H1 (cell line): ENCODE data around the gene HSH2D. TPM values are rescaled to one million over a fixed set of nuclear protein-coding genes. Genes with fewer than 3 reads are reported as not detected.

Experiments
- CTCF ChIA-PET: fragments of 300-600 bp; sonication (Branson Sonifier 250); formaldehyde crosslinking; loops from one replicate; lab custom pipeline; 2021; ENCODE audit not compliant: partially characterized antibody; lab: Charles Lee
- POLR2A ChIA-PET: fragments of 300-600 bp; sonication (Branson Sonifier 250); formaldehyde crosslinking; loops from one replicate; lab custom pipeline; 2021; ENCODE audit warnings: inconsistent platforms; ENCODE audit not compliant: partially characterized antibody; lab: Charles Lee
- DNase-seq, 2 experiments: peaks; one replicate each; pipeline versions ENCODE4 v3.0.0 to v3.0.0-alpha.2; 2010 to 2022; ENCODE audit warnings: low spot score in 2 of 2, low read depth in 1 of 2, mixed read lengths in 1 of 2
- FAIRE-seq: peaks from 2 replicates; lab custom pipeline; 2011; peaks lifted over from hg19 to GRCh38; lab: Jason Lieb, UNC
- H2AFZ ChIP-seq: 2 replicates; pipeline ENCODE4 v1.8.1; 2012; ENCODE audit warnings: low read length, inconsistent platforms
- H2AK5ac ChIP-seq: 2 replicates; pipeline ENCODE4 v1.6.1; 2013; ENCODE audit warnings: low read depth, low read length
- H2BK120ac ChIP-seq: replicated peaks from 2 replicates; pipeline ENCODE3; 2013; ENCODE audit warnings: low read depth, low read length, inconsistent platforms
- H2BK12ac ChIP-seq: 2 replicates; pipeline ENCODE4 v1.6.1; 2013; ENCODE audit warnings: low read depth, low read length
- H2BK15ac ChIP-seq: 2 replicates; pipeline ENCODE4 v1.6.1; 2013; ENCODE audit warnings: low read length
- H2BK20ac ChIP-seq: 2 replicates; pipeline ENCODE4 v1.6.1; 2013; ENCODE audit warnings: low read length
- H2BK5ac ChIP-seq: 2 replicates; pipeline ENCODE4 v1.6.1; 2013; ENCODE audit warnings: low read depth, low read length
- H3K14ac ChIP-seq: 2 replicates; pipeline ENCODE4 v1.6.1; 2013; ENCODE audit warnings: inconsistent platforms; ENCODE audit not compliant: insufficient read length
- H3K18ac ChIP-seq: 2 replicates; pipeline ENCODE4 v1.6.1; 2013; ENCODE audit warnings: low read length; ENCODE audit errors: extremely low read depth
- H3K23ac ChIP-seq: 2 replicates; pipeline ENCODE4 v1.6.1; 2013; ENCODE audit warnings: inconsistent platforms; ENCODE audit not compliant: insufficient read length
- H3K23me2 ChIP-seq: 2 replicates; pipeline ENCODE4 v1.6.1; 2013; ENCODE audit warnings: low read depth, low read length
- H3K27ac ChIP-seq: 2 replicates; pipeline ENCODE4 v1.6.1; 2011; ENCODE audit warnings: low read depth, low read length, inconsistent platforms
- H3K27me3 ChIP-seq, 4 experiments: replicated peaks in 1 of 4; 1 replicate in 1 of 4; 2 replicates in 3 of 4; pipeline versions ENCODE4 v1.6.1 to v1.8.1; 2011 to 2013; ENCODE audit warnings: low read length in 3 of 4, mild to moderate bottlenecking in 3 of 4, inconsistent platforms in 2 of 4, mixed read lengths in 2 of 4, moderate library complexity in 1 of 4; ENCODE audit not compliant: control insufficient read depth in 3 of 4, insufficient read depth in 3 of 4; ENCODE audit errors: extremely low read depth in 1 of 4
- H3K36me3 ChIP-seq, 4 experiments: 2 replicates each; pipeline versions ENCODE4 v1.6.1 to v1.8.1; 2011 to 2013; ENCODE audit warnings: mild to moderate bottlenecking in 4 of 4, low read length in 3 of 4, moderate library complexity in 2 of 4, control low read depth in 1 of 4, inconsistent platforms in 1 of 4; ENCODE audit not compliant: insufficient read depth in 4 of 4, control insufficient read depth in 2 of 4
- H3K4ac ChIP-seq: replicated peaks from 2 replicates; pipeline ENCODE3; 2013; ENCODE audit warnings: low read length, low read depth, mixed read lengths, inconsistent platforms; ENCODE audit not compliant: insufficient read length
- H3K4me1 ChIP-seq, 4 experiments: replicated peaks in 1 of 4; 1 replicate in 1 of 4; 2 replicates in 3 of 4; pipeline versions ENCODE4 v1.6.1 to v1.8.1; 2011 to 2013; ENCODE audit warnings: low read length in 3 of 4, inconsistent platforms in 2 of 4, mixed read lengths in 1 of 4; ENCODE audit not compliant: insufficient read depth in 4 of 4, control insufficient read depth in 3 of 4
- H3K4me2 ChIP-seq, 2 experiments: 2 replicates each; pipeline versions ENCODE4 v1.6.1 to v1.8.1; 2011 to 2013; ENCODE audit warnings: low read depth in 2 of 2, low read length in 2 of 2, control low read depth in 1 of 2, inconsistent platforms in 1 of 2, mild to moderate bottlenecking in 1 of 2; ENCODE audit not compliant: insufficient read depth in 1 of 2
- H3K4me3 ChIP-seq, 4 experiments: fragments of 200-600, 300-600 bp in 1 of 4; sonication (generic), shearing (Covaris generic), sonication (Bioruptor Twin) in 1 of 4; 2 replicates each; pipeline versions ENCODE4 v1.5.1 to v1.8.1; 2011 to 2016; ENCODE audit warnings: low read length in 4 of 4, low read depth in 3 of 4, control low read depth in 2 of 4, inconsistent platforms in 2 of 4, mild to moderate bottlenecking in 2 of 4, mixed read lengths in 1 of 4, moderate library complexity in 1 of 4; ENCODE audit not compliant: insufficient read depth in 2 of 4; ENCODE audit errors: extremely low read depth in 1 of 4
- H3K56ac ChIP-seq: replicated peaks from 2 replicates; pipeline ENCODE3; 2013; ENCODE audit warnings: low read depth, mild to moderate bottlenecking, mixed read lengths, low read length, inconsistent platforms; ENCODE audit not compliant: insufficient read length
- H3K79me1 ChIP-seq: 2 replicates; pipeline ENCODE4 v1.6.1; 2013; ENCODE audit warnings: low read depth, low read length, control low read depth
- H3K79me2 ChIP-seq, 2 experiments: 2 replicates each; pipeline versions ENCODE4 v1.6.1 to v1.8.1; 2012 to 2013; ENCODE audit warnings: low read length in 2 of 2, mild to moderate bottlenecking in 2 of 2, inconsistent platforms in 1 of 2; ENCODE audit not compliant: insufficient read depth in 2 of 2, control insufficient read depth in 1 of 2
- H3K9ac ChIP-seq, 4 experiments: replicated peaks in 1 of 4; 1 replicate in 1 of 4; 2 replicates in 3 of 4; pipeline versions ENCODE4 v1.6.1 to v1.8.1; 2011 to 2013; ENCODE audit warnings: low read depth in 3 of 4, low read length in 3 of 4, control low read depth in 2 of 4, mild to moderate bottlenecking in 2 of 4, moderate library complexity in 2 of 4, inconsistent platforms in 1 of 4; ENCODE audit errors: extremely low read depth in 1 of 4
- H3K9me3 ChIP-seq, 2 experiments: 2 replicates each; pipeline versions ENCODE4 v1.6.1 to v1.8.1; 2012 to 2013; ENCODE audit warnings: mild to moderate bottlenecking in 2 of 2, moderate library complexity in 2 of 2, control low read depth in 1 of 2, inconsistent platforms in 1 of 2, low read depth in 1 of 2, low read length in 1 of 2, mixed read lengths in 1 of 2; ENCODE audit not compliant: insufficient read depth in 2 of 2
- H4K20me1 ChIP-seq, 2 experiments: replicated peaks in 1 of 2; 2 replicates each; pipeline versions ENCODE3 to v1.8.1; 2011 to 2013; ENCODE audit warnings: inconsistent platforms in 2 of 2, low read length in 2 of 2, mild to moderate bottlenecking in 1 of 2; ENCODE audit not compliant: insufficient read depth in 2 of 2, control insufficient read depth in 1 of 2
- H4K5ac ChIP-seq: 2 replicates; pipeline ENCODE4 v1.6.1; 2013; ENCODE audit warnings: low read length, low read depth, mixed read lengths, inconsistent platforms; ENCODE audit not compliant: insufficient read length
- H4K8ac ChIP-seq: 2 replicates; pipeline ENCODE4 v1.8.0; 2013; ENCODE audit warnings: mild to moderate bottlenecking, moderate library complexity, low read length, inconsistent platforms; ENCODE audit not compliant: insufficient read depth; ENCODE audit errors: extremely low read depth
- H4K91ac ChIP-seq: replicated peaks from 2 replicates; pipeline ENCODE3; 2013; ENCODE audit warnings: low read length, mixed read lengths, inconsistent platforms; ENCODE audit not compliant: insufficient read length
- ATF2 ChIP-seq: IDR thresholded peaks from 2 replicates; pipeline ENCODE4 v1.6.1; 2012; ENCODE audit warnings: low read length, inconsistent platforms
- BCL11A ChIP-seq, 2 experiments: IDR thresholded peaks; one replicate each; pipeline ENCODE4 v1.6.1; 2011; ENCODE audit warnings: low read depth in 2 of 2, low read length in 2 of 2, mild to moderate bottlenecking in 2 of 2
- CEBPB ChIP-seq: IDR thresholded peaks from 2 replicates; pipeline ENCODE4 v1.6.1; 2012; ENCODE audit warnings: low read depth, low read length
- CREB1 ChIP-seq: IDR thresholded peaks from 2 replicates; pipeline ENCODE4 v1.6.1; 2012; ENCODE audit warnings: inconsistent platforms
- MAFK ChIP-seq: IDR thresholded peaks from 2 replicates; pipeline ENCODE4 v1.6.1; 2012; ENCODE audit warnings: low read depth, mild to moderate bottlenecking, improper control_type of control experiment, low read length
- NANOG ChIP-seq: IDR thresholded peaks from 2 replicates; pipeline ENCODE4 v1.6.1; 2011; ENCODE audit warnings: low read length, low read depth, mild to moderate bottlenecking, inconsistent platforms; ENCODE audit not compliant: insufficient read depth, poor library complexity, severe bottlenecking
- RAD21 ChIP-seq, 2 experiments: IDR thresholded peaks in 1 of 2; conservative IDR thresholded peaks in 1 of 2; 2 replicates each; pipeline ENCODE4 v1.6.1; 2011; ENCODE audit warnings: low read depth in 2 of 2, low read length in 2 of 2, improper control_type of control experiment in 1 of 2, inconsistent platforms in 1 of 2, mild to moderate bottlenecking in 1 of 2, moderate library complexity in 1 of 2
- SAP30 ChIP-seq: fragments of 300-600 bp; sonication (generic); IDR thresholded peaks from 2 replicates; pipeline ENCODE4 v1.7.1; 2012; ENCODE audit warnings: low read length, moderate library complexity, mild to moderate bottlenecking, inconsistent platforms; ENCODE audit not compliant: insufficient read depth, insufficient replicate concordance
- SIX5 ChIP-seq: IDR thresholded peaks from 2 replicates; pipeline ENCODE4 v1.6.1; 2011; ENCODE audit warnings: mild to moderate bottlenecking, low read depth, low read length
- TBP ChIP-seq: IDR thresholded peaks from 2 replicates; pipeline ENCODE4 v1.6.1; 2011; ENCODE audit warnings: low read depth, low read length, improper control_type of control experiment
- YY1 ChIP-seq: IDR thresholded peaks from 2 replicates; pipeline ENCODE4 v1.6.1; 2011; ENCODE audit warnings: low read depth, mild to moderate bottlenecking, low read length
- ZNF274 ChIP-seq: IDR thresholded peaks from 2 replicates; pipeline ENCODE4 v1.7.0; 2012; ENCODE audit warnings: low read length, borderline replicate concordance; ENCODE audit errors: extremely low read depth
- WGBS, 2 experiments: shearing (Covaris generic) in 1 of 2; methylation state at CpG; one replicate each; pipeline versions ENCODE4 v1.1.6 to v1.1.7; 2013 to 2015; ENCODE audit warnings: low lambda C conversion rate in 2 of 2, mixed read lengths in 2 of 2, inconsistent platforms in 1 of 2, low coverage in 1 of 2, missing lambda C conversion rate in 1 of 2; ENCODE audit not compliant: insufficient replicate concordance in 2 of 2, insufficient coverage in 1 of 2, insufficient read length in 1 of 2; ENCODE audit errors: extremely low coverage in 1 of 2, missing lambda C conversion rate in 1 of 2; 5-methylcytosine and 5-hydroxymethylcytosine counted together
- polyA plus RNA-seq, 7 experiments: library from polyadenylated mRNA; depleted of rRNA in 3 of 7; stranded (reverse) in 5 of 7; unstranded in 2 of 7; fragments of >200 nt in 5 of 7; fragments of 200-250 nt in 2 of 7; gene quantifications; 1 replicate in 5 of 7; 2 replicates in 1 of 7; 4 replicates in 1 of 7; pipeline versions ENCODE4 v1.2.1 to v1.2.3, GENCODE V29; 2011 to 2013; ENCODE audit warnings: missing spikeins in 2 of 7, mixed read lengths in 2 of 7
- total RNA-seq: library from RNA; stranded (reverse); fragmentation: NEBNext Ultra II Directional; extraction: Animal tissue kit (Norgen Biotek cat#: 25700); gene quantifications from 2 replicates; pipeline ENCODE4 v1.2.1, GENCODE V29; 2021

The HSH2D gene
- total and polyA plus RNA-seq, 2 of the 8 experiments (the other 6 are each of a cell fraction or from before 2014, with no cell fraction given), result 0.67 to 1.6 TPM

DNA sequence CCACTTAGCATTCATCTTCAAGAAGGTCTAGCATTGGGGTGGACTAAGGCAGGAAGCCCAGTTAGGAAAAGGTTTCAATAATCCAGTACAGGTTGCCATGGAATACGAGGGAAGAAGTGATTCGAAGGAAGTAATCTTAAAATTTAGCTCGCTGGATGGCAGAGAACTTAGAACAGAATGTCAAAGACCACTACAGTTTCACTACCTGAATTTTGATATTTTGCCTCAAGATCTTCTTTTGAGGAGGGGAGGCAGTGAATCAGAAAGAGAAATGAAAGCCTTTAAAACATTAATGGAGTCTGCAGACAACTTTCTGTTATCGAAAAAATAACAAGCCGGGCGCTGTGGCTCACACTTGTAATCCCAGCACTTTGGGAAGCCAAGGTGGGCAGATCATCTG is 38.8 kb upstream of the HSH2D start:
- Histone ChIP-seq H3K36me3 (peaks cover 8 to 34% (median 21%) of the 10 kb centered on the region in 4 experiments), H3K27ac (no peak overlapping the region)
- DNase-seq, result no peak
- TF ChIP-seq CREB1 (no peak), BCL11A (IDR thresholded peaks at IDR 0.05; ENCODE audit: low read depth in 2 of 2, low read length in 2 of 2) (no peak), CEBPB (no peak), SAP30 (no peak), YY1 (no peak), NANOG (no peak), ATF2 (no peak), RAD21 (IDR thresholded peaks at IDR 0.05 in 1 of 2, conservative IDR thresholded peaks at IDR 0.05 in 1 of 2; ENCODE audit: low read depth in 2 of 2, low read length in 2 of 2) (no peak), SIX5 (no peak), MAFK (no peak), TBP (no peak), ZNF274 (no peak)

More for the DNA sequence above, 38.8 kb upstream of the HSH2D start:
- no peaks in the 10 kb centered on the region for H3K27me3 ChIP-seq
- H2BK20ac ChIP-seq, result no peak overlapping the region
- H4K8ac ChIP-seq, result no peak overlapping the region
- CTCF ChIA-PET, result interaction anchor here (1.1 kb wide), 1 partner anchor 42 kb away, joined by 3 read pairs; no protein-coding TSS in a partner anchor
- H3K79me1 ChIP-seq, result no peaks in the 10 kb centered on the region
- no peak overlapping the region for H3K14ac ChIP-seq
- no peak overlapping the region for H3K18ac ChIP-seq
- H2BK12ac ChIP-seq, result no peak overlapping the region
- H4K20me1 ChIP-seq, result no peaks in the 10 kb centered on the region
- H2AFZ ChIP-seq, result no peak overlapping the region
- no peak overlapping the region for H2AK5ac ChIP-seq
- H4K5ac ChIP-seq, result no peak overlapping the region
- POLR2A ChIA-PET, result interaction anchor here (1.0 to 37.0 kb wide), 4 partner anchors 10 to 24 kb away, joined by 3 to 582 read pairs (median 5); partner anchors contain the start of gene TPM4
- no peaks in the 10 kb centered on the region; the same call in 1 of the 2 replicates for H3K23me2 ChIP-seq
- H3K56ac ChIP-seq, result no peak overlapping the region
- no peak overlapping the region for H2BK15ac ChIP-seq
- H3K4me1 ChIP-seq, result peaks cover 0 to 7% (median 0%) of the 10 kb centered on the region in 4 experiments; a peak in 3 of 7 replicates
- H3K4me2 ChIP-seq, result no peak overlapping the region
- no peak overlapping the region for H2BK5ac ChIP-seq
- H3K4ac ChIP-seq, result no peak overlapping the region
- H3K9ac ChIP-seq, result no peak overlapping the region
- FAIRE-seq, result no peak
- H4K91ac ChIP-seq, result no peak overlapping the region
- WGBS, 2 experiments, result 90% methylated on average over 6 of the region's 6 CpGs; no CpG with 5 or more reads in 1 of the 2 experiments
- no peak overlapping the region for H2BK120ac ChIP-seq
- no peak overlapping the region for H3K23ac ChIP-seq
- H3K4me3 ChIP-seq, result no peak overlapping the region
- no peaks in the 10 kb centered on the region for H3K9me3 ChIP-seq
- H3K79me2 ChIP-seq, result no peaks in the 10 kb centered on the region
